Parathyroid adenoma (tissue), 2 donors: ENCODE results near the gene LAMB2.

Experiments used
- H2AFZ ChIP-seq: fragments of 300-600 bp; sonication (generic); one replicate; pipeline ENCODE4 v1.7.0; 2017; ENCODE audit warnings: antibody characterized with exemption, mild to moderate bottlenecking
- H3K27ac ChIP-seq: fragments of 300-600 bp; sonication (generic); one replicate; pipeline ENCODE4 v1.7.0; 2017
- H3K27me3 ChIP-seq: fragments of 300-600 bp; sonication (generic); one replicate; pipeline ENCODE4 v1.7.0; 2017; ENCODE audit warnings: low read length; ENCODE audit not compliant: control insufficient read depth, insufficient read depth
- H3K36me3 ChIP-seq: fragments of 300-600 bp; sonication (generic); one replicate; pipeline ENCODE4 v1.7.0; 2017; ENCODE audit warnings: low read length; ENCODE audit not compliant: control insufficient read depth, insufficient read depth
- H3K4me1 ChIP-seq: fragments of 300-600 bp; sonication (generic); one replicate; pipeline ENCODE4 v1.7.0; 2017; ENCODE audit warnings: control low read depth
- H3K4me2 ChIP-seq: fragments of 300-600 bp; sonication (generic); one replicate; pipeline ENCODE4 v1.7.0; 2017; ENCODE audit warnings: low read length
- H3K4me3 ChIP-seq: fragments of 300-600 bp; sonication (generic); one replicate; pipeline ENCODE4 v1.7.0; 2017; ENCODE audit warnings: low read depth, low read length
- H3K79me2 ChIP-seq: fragments of 300-600 bp; sonication (generic); one replicate; pipeline ENCODE4 v1.7.0; 2017; ENCODE audit warnings: control low read depth
- H3K9ac ChIP-seq: fragments of 300-600 bp; sonication (generic); one replicate; pipeline ENCODE4 v1.7.0; 2017; ENCODE audit warnings: mild to moderate bottlenecking
- H3K9me3 ChIP-seq: fragments of 300-600 bp; sonication (generic); one replicate; pipeline ENCODE4 v1.7.0; 2017; ENCODE audit warnings: low read length; ENCODE audit not compliant: control insufficient read depth
- TF ChIP-seq, protein P1 (sequence below): fragments of 300-600 bp; sonication (generic); IDR thresholded peaks from one replicate; pipeline ENCODE4 v1.7.0; 2017; ENCODE audit warnings: antibody characterized with exemption, mild to moderate bottlenecking
- donor health status: primary hyperparathyroidism.

The LAMB2 gene

DNA sequence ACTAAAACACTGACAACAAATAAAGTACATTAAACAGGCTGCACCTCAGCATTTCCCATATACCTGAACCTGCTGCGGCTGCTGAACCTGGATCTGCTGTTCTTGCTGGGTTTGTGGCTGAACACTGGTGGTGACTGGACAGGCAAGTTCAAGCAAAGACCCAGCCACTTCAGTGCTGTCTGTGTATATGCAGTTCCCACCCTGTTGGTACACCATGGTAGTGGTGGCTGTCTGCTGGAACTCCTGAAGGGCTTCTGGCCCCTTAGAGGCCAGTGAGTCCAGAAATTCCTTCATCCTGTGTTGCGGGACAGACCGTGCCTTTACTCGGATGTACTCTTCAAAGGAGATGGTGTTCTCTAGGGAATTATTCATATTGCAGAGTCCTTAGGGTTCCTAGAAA, 56.2 kb downstream of the LAMB2 start:
- no peak overlapping the region for H2AFZ ChIP-seq
- no peaks in the 10 kb centered on the region for H3K9me3 ChIP-seq
- no peak overlapping the region for H3K4me3 ChIP-seq
- H3K4me1 ChIP-seq, result no peaks in the 10 kb centered on the region
- peaks cover 72% of the 10 kb centered on the region for H3K79me2 ChIP-seq
- H3K9ac ChIP-seq, result no peak overlapping the region
- no peak overlapping the region for H3K4me2 ChIP-seq
- H3K27ac ChIP-seq, result no peak overlapping the region
- no peaks in the 10 kb centered on the region for H3K27me3 ChIP-seq
- TF ChIP-seq, protein P1, sequence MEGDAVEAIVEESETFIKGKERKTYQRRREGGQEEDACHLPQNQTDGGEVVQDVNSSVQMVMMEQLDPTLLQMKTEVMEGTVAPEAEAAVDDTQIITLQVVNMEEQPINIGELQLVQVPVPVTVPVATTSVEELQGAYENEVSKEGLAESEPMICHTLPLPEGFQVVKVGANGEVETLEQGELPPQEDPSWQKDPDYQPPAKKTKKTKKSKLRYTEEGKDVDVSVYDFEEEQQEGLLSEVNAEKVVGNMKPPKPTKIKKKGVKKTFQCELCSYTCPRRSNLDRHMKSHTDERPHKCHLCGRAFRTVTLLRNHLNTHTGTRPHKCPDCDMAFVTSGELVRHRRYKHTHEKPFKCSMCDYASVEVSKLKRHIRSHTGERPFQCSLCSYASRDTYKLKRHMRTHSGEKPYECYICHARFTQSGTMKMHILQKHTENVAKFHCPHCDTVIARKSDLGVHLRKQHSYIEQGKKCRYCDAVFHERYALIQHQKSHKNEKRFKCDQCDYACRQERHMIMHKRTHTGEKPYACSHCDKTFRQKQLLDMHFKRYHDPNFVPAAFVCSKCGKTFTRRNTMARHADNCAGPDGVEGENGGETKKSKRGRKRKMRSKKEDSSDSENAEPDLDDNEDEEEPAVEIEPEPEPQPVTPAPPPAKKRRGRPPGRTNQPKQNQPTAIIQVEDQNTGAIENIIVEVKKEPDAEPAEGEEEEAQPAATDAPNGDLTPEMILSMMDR, result no peak
- no peaks in the 10 kb centered on the region for H3K36me3 ChIP-seq

DNA sequence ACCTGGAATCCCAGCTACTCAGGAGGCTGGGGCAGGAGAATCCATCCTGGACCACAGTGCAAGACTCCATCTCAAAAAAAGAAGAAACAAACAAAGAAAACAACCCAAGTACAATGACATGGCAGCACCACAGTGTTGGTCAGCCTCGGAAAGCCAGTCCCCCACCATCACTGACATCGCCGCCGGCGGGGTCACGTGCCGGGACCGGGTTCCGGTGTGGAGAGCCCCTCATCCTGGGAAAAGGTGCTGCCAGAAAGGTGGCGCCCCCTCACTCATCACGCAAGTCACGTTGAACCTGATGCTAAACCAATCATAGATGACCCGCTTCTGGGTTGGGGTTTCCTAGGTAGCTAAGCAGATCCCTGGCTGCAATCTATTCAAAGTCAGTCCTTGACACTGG, 56.7 kb downstream of the LAMB2 start:
- Histone ChIP-seq H3K9ac (no peak overlapping the region), H3K4me3 (no peak overlapping the region), H3K4me1 (no peaks in the 10 kb centered on the region), H3K79me2 (peaks cover 72% of the 10 kb centered on the region), H2AFZ (no peak overlapping the region), H3K9me3 (no peaks in the 10 kb centered on the region), H3K36me3 (no peaks in the 10 kb centered on the region), H3K27ac (no peak overlapping the region), H3K4me2 (no peak overlapping the region), H3K27me3 (no peaks in the 10 kb centered on the region)
- TF ChIP-seq, protein P1, result no peak
